ENCODE measurements around the gene COLEC12.
A peak's percentile ranks its signal among the peaks of the same experiment; 100 is the strongest.

Gene COLEC12

DNA sequence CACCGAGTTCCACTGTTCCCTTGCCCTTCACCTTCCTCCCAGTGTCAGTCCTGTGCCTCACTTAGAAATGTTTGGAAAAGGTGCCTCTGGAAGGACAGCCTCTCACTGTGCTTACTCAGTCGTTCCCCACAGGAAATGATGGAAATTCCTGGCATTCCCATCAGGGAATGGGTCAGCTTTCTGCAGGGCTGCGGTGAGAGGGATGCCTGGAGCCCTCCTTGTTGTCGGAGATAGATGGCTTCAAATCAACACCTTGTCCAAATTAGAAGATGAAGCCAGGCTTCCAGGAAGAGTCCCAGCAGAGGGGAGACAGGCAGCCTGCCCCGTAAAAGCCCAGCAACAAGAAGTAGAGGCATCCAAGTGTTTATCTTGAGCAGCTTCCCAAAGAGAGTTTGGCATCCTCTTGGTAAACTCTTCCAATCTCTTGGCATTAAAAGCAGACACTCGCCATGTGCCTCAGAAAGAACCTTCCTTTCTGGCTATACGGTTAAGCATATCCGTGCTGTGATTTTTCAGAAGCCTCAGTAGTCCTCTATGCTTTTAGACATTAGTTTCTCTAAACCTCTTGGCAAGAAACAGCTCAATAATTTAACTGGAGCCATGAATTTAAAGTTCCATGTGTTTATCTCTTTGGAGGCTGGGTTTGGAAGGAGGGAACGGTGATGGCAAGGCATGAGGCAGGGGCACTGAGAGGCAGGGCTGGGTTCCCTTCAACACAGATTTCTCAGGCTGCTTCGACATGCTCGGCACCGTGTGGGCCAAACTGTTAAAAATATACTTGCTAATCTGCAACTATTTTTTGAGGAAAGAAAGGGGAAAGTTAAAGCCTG, 25.1 kb downstream of the COLEC12 start:
- peak; percentile 94 for DNase-seq (ENCODE audit: low read depth)

DNA sequence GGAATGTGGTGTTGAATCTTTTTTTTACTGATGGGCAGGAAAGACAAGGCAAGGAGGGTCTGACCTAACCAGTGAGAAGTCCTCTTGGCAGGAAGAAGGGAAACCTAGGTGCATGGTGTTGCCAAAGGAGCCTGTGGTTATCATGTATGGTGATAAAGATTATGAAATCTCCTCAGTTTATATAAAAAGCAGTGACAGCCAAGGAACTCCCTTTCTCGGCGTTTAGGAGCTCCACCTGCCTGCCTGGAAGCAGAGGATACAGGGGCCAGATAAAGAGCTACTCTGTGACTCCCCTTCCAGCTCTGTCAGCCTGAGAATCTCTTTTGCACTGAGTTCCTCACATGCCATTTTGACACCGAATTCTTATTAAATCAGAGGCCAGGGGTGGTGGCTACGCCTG, 26.1 kb downstream of the COLEC12 start:
- DNase-seq (ENCODE audit: low read depth) = peak; percentile 37

DNA sequence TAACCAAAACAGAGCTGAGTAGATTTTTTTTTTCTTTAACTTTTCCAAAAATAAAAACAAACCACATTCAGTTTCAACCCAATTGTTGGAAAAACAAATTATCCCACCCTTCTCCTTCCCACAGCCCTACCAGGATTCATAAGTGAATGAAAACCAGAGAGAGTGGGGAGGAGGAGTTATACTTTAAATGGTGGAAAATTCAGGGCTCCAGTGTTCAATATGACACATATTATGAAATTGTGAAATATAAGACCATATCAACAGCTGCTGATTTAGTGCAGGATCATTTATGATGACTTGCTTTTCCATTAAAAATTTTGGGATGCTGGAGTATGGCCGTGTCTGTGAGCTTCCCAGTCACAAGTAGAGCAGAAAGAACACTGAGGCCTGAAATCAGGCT, 26.7 kb downstream of the COLEC12 start:
- no peak for DNase-seq (ENCODE audit: low read depth)

DNA sequence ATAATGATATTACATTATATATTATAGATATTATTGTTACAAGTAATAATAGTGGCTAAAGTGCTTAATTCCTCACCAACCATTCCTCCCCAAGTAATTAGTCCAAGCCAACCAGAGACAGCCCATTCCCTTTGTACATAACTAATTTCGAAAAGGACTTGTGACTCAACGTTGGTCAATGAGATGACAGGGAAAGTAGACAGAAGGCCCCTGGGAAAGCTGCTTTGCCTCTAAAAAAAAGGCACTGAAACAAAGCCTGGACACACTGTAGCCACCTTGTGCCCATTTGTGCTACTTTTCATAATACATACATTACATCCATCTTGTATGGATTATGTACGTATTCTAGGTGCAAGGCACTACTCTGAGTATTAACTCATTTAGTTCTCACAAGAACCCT, 28.8 kb downstream of the COLEC12 start:
- peak; percentile 39 for DNase-seq (ENCODE audit: low read depth)

DNA sequence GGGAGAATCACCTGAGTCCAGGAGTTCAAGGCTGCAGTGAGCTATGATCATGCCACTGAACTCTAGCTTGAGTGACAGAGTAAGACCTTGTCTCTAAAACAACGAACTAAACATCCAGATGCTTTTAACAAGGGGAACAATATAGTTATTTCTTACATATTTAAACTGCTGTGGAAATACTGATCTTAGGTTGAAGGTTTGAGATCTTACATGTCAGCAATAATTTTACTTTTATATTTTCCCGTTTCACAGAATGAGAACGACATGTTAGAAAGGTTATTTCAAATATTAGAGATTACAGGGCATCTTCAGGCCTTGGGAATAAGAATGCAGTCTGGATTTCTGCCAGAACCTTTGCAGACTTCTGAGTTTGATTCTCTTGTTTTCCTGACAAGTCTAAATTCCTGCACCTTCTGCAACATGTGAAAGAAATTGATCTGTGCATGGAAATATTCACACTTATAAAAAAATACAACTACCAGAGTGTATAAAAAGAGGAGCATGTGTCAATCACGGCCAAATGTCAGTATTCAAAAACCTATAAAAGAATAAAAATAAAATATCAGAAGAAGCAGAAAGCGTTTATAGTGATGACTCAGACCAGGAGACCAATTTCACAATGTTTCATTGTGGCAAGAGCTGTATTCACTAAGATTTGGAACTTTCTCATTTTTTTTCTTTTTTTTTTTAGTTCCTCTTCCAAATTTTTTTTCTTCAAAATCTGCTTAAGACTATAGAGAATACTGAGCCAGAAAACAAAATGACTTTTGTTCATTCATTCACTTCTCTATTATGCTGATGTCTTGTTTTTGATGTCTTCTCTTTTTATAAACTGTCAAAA, 29.6 kb downstream of the COLEC12 start:
- peak; percentile 74 for DNase-seq (ENCODE audit: low read depth)

DNA sequence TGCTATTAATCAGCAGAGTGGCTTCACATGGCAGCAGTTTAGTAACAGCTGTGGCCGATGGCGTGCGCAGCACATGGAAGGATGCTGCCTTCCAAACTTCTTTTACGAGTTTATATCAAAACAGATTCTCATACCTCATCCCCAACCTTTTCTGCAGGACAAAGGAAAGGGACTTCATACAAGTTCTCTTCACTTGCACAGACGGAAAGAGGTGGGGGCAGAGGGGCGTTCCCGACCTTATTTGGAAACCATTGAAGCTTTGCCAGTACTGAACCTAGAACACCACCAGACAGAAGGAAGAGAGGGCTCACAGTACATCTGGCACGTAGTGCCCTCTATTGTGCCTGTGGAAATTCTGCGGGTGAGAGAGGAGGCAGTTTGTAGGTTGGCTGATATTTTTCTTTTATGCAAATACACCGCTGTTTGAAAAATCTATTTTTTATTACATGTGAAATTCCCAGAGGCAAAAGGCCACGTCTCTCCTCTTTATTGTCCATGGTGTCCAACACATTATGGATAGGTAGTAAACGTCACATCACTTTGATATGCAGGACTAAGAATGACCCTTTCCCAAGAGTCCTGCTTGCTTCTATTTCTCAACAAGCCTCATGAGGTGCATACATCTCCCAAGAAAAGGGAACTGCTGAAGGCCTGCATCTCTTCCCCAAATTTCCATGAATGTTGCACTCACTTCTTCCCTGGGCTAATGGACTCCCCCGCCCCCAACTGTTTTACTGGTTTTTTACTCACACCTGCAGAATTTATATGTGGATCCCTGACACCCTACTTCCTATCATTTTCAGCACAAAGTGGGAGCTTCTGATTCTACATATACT, 31.3 kb downstream of the COLEC12 start:
- no peak for DNase-seq (ENCODE audit: low read depth)

DNA sequence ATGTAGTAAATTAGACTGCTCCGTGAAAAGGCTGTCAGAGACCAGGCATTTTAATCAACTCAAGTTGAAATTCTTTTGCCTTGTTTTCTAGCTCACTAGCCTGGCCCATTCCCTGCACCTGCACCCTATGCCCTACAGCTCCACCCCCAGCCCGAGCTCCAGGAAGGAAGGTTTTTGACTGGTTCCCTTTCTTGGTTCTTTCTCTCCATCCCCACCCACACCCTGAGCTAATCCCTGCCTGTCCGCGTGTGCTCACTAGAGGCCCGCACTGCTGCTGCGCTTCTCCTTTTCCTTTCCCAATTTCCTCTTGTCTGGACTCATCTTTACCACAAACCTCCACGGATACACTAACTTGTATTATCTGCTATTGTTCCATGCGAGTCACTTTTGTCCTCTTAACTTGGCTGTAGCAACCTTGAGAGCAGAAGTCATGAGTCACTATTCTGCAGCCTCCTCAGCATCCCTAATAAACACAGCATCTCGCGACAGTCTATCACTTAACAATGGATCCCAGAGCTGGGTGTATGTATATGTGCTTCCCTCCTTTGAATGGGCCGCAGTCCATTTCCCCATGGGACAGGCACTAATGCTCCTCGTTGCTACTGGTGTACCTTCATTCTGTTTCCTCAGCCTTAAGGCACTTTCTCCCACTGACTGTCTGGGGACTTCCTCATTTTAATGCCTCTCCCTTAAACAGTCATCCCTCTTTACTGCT, 36.5 kb downstream of the COLEC12 start:
- DNase-seq (ENCODE audit: low read depth) = peak; percentile 56

DNA sequence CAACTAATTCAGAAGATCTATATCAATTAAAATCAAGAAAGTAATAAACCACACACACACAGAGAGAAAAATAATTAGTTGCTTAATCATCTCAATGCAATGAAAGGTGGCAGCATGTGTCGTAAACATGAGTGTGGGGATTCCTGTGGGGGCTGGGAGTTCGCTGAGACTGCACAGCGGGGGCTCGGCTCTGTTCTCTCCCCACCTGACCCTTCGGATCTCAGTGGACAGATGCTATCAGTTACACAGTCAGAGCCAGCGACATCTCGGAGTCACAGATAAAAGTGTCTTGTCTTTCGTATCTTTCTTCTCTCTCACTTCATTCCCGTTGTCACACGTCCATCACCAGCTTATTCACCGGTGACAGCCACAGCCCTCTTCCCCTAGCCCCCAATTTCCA, 37.1 kb downstream of the COLEC12 start:
- DNase-seq (ENCODE audit: low read depth) = no peak

DNA sequence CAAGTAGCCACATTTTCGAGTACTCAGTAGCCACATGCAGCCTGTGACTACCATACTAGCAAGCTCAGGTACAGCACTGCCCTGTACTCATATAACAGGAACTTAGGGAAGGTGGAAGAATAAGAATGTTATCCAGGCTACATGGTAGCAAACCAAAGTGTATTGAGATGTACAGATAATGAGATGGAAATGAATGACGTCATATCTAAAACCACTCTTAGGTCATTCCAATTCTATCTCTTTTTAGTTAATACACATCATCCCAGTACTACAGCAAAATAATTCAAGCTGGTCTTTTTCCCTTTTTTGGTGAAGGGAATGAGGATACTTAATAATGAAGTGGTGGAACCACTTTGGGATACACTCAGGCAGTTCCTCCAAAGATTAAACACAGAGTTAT, 38.7 kb downstream of the COLEC12 start:
- no peak for DNase-seq (ENCODE audit: low read depth)

DNA sequence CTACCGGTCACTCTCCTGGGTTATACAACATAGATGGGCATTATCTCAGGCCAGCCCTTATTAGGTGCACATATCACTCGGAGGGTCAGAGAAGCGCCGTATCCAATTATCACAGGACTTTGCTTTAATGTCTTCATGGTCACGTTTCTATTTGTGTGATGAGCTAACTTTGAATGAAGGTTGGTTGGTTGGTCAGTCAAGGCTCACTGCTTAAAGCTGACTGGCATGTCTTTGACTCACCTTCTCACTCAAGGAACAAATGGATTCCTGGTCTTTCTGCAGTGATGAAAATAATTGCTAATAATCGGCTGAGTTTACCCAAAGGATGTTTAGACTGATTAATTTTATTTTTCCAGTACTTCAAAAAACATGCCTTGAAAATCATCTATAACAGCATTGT, 39.7 kb downstream of the COLEC12 start:
- DNase-seq (ENCODE audit: low read depth) = no peak

DNA sequence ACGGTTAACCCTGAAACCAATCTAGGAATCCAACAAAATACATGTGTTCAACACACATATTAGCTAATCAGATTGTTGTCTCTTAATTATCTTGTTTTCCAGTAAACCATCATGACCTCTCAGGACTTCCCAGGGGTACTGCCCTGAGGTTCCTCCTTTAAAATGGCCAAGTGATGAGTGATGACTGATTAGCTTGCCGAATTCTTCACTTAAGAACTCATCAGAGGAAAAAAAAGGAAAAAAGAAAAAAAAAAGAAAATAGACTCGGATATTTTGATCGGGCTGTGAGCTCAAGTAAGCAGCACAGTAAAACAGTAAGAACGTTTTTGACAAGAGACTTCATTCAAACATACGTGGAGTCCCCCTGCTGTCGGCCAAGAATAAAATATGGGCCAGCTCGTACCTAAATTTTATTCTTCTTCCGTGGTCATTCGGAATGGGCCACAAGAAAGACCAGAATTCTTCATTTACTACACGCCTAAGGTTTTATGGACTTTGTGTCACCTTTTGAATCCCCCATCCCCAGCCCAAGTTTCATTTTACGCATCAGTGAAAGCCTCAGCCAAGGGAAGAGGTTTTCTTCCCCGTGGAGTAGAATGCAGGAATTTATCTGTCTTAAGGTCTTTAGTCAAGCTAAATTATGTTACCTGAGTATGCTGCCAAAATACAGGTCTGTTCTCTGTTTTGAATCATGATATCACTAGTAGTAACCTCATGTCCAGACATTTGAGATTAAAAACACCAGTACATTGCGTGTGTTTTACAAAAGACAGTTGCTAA, 40.5 kb downstream of the COLEC12 start:
- DNase-seq (ENCODE audit: low read depth) = no peak

DNA sequence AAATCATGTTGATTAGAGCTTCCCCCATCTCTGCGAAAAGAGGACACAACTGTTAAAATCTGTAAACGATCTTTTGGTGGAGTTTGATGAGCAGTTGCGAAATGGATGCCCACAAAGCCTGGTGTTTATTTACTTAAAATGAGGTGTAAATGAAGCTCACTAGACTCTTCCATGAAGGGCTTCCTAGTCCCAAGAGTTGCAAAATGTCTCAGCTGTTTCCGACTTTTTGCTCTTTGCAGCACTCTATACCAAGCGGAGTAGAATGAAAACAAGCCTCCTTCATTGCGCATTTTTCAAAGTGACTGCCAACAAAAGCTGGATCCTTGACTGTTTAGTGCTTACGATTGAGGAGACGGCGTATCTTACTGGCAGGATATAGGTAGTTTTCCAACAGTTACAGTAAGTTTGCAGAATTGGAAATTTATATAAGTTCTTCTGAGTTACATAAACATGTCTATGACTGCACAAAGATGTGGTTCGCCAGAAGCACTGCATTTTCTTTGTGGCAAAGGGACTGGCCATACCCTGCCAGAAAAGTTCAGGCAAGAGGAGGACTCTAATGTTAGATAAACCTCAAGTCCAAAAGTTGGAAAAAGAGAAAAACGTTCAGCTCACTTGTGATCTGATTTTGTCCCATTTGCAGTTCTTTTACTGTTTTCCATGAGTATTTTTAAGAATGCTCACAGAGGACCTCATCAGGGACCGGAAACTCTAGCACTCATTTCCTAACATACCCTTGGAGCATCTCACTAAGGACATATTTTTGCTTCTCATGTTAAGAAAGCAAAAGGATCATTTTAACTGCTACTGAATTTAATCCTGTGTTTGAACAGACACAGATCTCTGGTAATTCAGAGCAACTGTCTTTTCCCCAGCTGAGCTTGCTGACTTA, 42.7 kb downstream of the COLEC12 start:
- DNase-seq (ENCODE audit: low read depth) = no peak

DNA sequence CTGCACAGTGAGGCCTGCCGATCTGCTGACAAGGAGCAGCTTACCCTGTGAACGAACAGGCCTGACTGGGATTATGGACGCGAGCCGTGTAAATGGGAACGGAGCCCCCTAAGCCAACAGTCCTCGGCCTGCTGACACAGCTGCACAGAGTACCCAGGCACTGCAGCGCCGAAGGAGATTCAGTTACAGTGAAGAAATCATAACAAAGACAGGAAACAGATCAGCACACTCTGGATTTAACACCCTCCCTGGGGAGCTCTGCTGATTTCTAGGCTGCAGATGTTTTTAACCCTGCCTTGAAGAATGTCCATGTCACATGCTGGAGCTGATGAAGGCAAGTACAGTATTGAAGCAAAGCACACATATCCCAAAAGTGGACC, 43.4 kb downstream of the COLEC12 start:
- DNase-seq (ENCODE audit: low read depth) = peak; percentile 74

DNA sequence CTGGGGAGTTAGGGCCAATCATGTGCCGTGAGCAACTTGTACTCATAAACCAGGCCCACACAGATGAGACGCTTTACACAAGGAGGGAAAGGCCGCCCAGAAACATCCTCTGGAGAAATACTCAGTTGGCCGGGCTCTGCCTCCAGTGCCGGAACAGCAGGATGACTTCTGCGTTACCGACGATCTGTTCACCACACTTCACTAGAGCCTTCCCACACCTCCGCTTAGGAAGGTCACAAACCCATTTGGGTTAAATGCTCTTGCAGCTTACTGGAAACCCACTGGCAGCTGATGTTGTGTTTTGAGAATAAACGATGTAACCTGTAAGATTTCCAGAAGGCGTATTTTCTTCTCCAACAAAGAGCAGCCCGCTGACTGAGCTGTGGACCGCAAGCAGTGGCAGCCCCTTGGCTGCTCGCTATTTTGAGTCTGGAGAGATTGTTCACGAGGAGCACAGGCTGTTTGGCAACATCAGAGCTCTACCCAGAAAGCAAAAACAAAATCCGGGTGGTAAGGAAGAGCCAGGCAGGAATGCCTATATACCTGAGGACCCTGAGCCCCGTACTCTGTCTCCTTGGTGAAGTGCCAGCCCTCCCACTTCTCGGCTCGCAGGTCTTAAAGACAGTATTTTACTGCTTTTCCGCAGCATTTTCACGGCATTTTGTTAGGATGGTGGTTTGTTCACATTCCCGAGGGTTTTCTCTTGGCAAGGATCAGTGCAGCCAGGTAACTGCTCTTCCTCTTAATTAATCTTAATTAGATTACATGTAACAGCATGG, 44.0 kb downstream of the COLEC12 start:
- no peak for DNase-seq (ENCODE audit: low read depth)

DNA sequence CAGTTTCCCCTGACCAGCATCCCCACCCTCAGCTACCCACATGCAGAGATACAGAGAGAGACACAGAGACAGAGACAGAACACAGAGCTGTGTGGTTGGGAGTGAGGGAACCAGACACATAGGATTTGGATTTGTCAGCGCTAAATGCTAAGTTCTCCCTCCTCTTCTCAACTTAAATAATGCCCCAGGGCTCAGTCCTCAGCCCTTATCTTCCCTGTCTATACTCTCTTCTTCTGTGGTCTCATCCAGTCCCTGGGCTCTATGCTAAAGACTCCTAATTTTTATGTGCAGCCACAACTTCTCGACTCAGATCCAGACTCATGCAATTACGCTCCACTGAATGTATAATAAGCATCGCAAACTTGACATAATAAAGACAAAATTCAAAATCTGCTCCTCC, 47.1 kb downstream of the COLEC12 start:
- no peak for DNase-seq (ENCODE audit: low read depth)

DNA sequence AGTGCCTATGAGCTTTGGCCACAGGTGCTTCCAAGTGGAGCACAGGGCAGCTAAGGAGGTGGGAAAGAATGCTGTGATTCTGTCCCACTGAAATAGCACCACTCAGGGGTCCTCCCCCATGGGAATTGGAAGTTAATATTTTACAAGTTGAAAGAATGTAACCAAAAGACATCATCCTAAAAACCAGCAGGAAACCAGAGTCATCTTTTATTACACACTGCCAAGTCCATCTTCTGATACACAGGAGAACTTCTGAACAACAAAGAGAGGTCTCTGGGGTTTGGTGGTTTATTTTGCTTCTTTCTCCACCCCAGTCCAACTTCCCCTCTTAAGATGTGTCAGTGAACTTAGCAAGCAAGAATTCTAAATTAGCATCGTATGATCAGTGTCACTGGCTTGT, 47.7 kb downstream of the COLEC12 start:
- DNase-seq (ENCODE audit: low read depth) = peak; percentile 26

DNA sequence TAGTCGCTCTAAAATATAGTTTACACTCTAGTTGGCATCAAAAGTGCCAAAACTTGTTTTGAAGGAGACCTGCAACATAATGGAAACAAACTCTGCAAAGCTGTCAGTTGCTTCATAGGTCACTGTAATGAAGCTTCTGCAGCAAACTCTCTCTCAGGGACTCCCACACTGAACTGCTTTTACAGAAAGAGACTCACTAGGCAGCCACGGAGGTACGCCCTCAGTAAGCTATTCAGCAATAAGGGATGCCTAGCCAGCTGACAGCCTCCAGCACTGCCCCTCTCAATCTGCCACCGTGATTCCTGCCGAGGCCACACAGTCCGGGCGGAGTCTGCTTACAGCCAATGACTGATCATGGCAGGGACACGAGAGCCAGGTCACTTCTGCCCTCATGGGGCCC, 51.1 kb downstream of the COLEC12 start:
- DNase-seq (ENCODE audit: low read depth) = no peak

DNA sequence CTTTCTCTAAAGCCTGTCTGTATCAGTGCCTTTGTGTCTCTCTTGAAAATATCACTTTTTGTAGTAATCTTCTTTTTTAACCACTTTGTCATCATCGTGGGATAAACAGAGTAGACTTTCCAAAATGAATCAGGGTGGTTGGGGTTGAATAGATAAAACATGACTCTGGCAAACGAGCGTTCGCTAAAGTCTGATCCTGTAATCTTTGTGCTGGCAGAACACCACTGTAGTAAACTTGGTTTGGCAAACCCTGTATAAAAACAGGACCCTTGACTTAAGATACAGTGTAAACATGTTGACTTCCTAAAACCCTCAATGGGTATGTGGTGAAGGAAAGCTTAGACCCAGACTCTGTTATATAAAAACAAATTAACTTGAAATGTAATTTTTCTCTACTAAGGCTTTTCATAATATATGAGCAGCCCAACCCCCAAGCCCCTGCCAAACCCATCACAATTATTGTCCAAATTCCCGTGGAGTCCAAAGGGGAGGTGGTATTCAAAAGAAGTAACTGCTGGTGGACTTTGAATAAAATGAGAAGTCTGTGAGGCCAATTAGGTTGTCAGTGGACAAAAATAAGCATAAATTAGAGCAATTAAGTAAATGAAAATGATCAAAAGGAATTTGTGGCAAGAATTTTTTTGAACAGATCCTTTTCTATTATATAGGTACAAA, 52.2 kb downstream of the COLEC12 start:
- no peak for DNase-seq (ENCODE audit: low read depth)
